22Rv1 (cell line): ENCODE results near the gene SLC35E3.

Experiments used
- H3K27ac ChIP-seq: fragments of 450-650 bp; 2 replicates; pipeline ENCODE4 v1.5.1; 2017
- ZFX ChIP-seq: fragments of 450-650 bp; IDR thresholded peaks from 2 replicates; pipeline ENCODE4 v1.6.1; 2017; ENCODE audit warnings: antibody characterized with exemption, borderline replicate concordance
- TF ChIP-seq, protein P1 (sequence below): fragments of 450-650 bp; IDR thresholded peaks from 2 replicates; pipeline ENCODE4 v1.5.1; 2017; ENCODE audit warnings: mild to moderate bottlenecking

The SLC35E3 gene

DNA sequence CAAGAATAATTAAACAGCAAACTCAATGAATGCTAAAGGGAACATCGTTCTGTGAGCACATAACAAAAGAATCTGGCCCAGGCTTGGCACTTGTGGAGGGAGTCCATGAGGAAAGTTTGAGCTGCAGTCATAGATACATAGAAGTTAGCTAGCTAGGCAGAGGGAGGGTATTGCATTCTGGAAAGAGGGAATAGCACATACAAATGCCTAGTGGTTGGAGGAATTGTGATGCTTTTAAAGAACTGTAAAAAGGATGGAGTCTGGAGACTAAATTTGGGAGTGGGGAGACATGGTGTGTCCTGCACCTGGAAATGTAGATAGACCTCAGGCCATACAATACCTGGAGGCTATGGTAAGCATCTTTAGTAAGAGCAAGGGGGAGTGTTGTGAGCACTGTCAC, 24.0 kb downstream of the SLC35E3 start:
- no peak for TF ChIP-seq ZFX
- TF ChIP-seq, protein P1, sequence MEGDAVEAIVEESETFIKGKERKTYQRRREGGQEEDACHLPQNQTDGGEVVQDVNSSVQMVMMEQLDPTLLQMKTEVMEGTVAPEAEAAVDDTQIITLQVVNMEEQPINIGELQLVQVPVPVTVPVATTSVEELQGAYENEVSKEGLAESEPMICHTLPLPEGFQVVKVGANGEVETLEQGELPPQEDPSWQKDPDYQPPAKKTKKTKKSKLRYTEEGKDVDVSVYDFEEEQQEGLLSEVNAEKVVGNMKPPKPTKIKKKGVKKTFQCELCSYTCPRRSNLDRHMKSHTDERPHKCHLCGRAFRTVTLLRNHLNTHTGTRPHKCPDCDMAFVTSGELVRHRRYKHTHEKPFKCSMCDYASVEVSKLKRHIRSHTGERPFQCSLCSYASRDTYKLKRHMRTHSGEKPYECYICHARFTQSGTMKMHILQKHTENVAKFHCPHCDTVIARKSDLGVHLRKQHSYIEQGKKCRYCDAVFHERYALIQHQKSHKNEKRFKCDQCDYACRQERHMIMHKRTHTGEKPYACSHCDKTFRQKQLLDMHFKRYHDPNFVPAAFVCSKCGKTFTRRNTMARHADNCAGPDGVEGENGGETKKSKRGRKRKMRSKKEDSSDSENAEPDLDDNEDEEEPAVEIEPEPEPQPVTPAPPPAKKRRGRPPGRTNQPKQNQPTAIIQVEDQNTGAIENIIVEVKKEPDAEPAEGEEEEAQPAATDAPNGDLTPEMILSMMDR = no peak
- H3K27ac ChIP-seq = no peak overlapping the region

DNA sequence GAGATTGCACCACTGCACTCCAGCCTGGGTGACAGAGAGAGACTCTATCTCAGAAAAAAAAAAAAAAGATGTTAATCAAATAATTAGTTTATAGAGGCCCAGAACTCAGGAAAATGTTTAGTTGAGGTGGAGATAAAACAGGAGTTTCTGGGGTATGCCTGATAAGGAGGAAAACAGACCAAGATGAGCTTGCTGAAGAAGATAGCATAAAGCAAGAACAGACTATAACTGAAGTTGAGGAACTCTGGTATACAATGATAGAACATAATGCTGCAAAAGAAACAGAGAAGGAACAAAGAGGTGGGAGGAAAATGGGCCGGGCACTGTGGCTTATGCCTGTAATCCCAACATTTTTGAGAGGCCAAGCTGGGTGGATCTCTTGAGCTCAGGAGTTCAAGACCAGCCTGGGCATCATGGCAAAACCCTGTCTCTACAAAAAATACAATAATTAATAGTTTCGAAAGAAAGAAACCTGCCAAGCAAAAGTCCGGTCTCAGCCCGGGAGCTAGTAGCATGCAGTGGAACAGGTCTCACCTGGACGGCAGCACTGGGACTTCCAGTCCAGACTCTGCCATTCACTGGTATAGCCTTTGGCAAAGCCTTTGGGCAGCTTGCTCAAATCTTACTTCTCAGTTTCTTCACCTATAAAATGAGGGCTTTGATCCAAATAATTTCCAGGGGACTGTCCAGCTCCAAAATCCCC, 25.4 kb downstream of the SLC35E3 start:
- H3K27ac ChIP-seq = no peak overlapping the region
- TF ChIP-seq, protein P1 = no peak
- no peak for TF ChIP-seq ZFX

DNA sequence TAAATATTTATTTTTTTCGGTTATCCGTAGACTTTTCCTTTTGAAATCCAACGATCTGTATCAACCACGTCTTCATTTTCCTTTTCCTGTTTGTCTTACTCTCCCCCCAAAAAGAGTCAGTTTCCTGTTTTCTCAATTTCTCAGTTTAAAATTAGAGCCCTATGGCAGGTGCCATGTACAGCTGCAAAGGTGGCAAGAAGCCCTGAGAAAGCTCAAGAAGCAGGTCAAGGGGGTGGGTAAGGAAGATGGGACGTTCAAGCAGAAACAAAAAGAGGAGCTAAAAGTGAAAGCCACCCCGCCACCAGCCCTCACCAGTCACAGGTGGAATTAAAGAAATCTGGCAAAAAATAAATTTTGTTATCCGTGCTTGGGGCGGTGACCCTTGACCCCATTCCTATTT, 26.7 kb downstream of the SLC35E3 start:
- no peak overlapping the region for H3K27ac ChIP-seq
- TF ChIP-seq, protein P1 = no peak
- TF ChIP-seq ZFX = no peak

DNA sequence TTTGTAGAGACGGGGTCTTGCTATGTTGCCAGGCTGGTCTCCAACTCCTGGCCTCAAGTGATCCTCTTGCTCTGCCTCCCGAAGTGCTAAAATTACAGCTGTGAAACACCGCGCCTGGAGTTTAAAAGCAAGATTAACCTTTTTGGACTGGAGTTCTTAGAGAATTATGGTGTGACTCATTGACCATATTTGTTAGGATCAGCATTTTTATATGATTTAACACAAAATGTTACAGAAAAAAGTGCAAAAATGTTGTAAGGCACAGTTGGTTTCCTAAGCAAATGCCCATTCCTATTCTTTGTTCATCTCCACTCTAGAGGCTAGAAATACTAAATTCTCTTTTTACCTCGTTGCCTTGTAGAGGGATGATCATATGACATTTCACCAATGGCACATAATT, 27.6 kb downstream of the SLC35E3 start:
- H3K27ac ChIP-seq = no peak overlapping the region
- no peak for TF ChIP-seq ZFX
- TF ChIP-seq, protein P1 = no peak

DNA sequence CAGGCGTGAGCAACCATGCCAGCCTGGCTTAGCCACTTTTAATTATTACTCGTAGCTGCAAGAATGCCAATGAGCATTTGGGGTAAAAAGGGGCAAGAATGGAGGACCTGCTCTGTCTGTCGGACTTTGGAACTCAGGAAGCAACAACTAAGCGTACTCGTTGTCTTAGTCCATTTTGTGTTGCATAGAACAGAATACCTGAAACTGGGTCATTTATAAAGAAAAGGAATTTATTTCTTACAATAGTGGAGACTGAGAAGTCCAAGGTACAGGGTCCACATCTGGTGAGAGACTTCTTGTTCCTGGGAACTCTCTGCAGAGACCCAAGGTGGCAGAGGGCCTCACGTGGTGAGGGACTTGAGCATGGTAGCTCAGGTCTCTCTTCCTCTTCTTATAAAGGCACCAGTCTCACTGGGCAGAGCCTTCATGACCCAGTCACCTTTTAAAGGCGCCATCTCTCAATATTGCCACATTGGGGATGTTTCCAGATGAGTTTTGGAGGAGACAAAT, 29.2 kb downstream of the SLC35E3 start:
- H3K27ac ChIP-seq = no peak overlapping the region
- TF ChIP-seq ZFX = no peak
- TF ChIP-seq, protein P1 = no peak

DNA sequence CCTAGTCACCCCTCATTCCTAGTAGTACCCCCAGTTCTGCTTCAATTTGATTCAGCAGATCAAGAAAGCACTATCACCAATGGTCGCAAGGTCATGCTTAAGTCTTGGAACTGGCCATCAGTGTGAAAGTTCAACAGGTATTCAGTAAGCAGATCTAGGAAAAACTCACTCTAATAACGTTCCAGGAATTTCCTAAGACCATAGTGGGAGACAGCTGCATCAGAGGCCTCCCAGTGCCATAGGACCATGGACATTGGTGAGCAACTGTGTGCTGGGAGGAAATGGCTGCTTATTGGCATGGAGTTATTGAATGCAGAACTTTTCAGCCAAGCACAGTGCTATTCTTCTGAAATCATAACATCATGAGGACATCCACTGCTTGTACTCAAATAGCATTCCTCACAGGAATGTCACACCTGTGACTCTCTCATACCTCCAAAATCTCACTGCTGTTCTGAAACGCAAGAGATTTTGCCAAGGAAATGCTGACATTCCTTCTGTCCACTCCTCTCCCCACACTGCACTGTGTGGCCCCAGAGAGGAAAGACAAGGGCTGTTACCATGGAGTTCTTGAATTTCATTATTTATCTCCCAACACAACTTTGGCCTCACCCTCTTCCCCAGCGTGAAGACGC, 31.1 kb downstream of the SLC35E3 start:
- no peak overlapping the region for H3K27ac ChIP-seq
- TF ChIP-seq ZFX = no peak
- TF ChIP-seq, protein P1 = no peak

DNA sequence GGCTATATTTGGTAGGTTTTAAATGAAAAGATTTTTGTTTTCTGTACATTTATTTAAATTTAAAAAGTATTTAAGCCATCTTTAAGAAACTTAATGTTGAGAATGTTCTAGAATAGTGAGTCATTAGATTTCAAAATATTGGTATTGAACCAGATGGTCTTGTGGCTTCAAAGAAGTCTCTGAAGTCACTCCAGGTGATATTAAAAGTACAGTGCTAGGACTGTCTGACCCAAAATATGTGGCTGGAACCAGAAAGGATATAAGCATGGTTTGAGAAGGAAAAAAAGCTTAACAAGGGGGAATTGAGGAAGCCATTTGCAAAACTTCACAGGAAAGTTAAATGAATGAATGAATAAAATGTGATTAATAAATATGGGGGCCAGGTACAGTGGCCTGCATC, 33.3 kb downstream of the SLC35E3 start:
- H3K27ac ChIP-seq = no peak overlapping the region
- no peak for TF ChIP-seq ZFX
- TF ChIP-seq, protein P1 = no peak
